Raji (cell line): ENCODE measurements around the gene PARP4.

Experiments
- POLR2A ChIP-seq: IDR thresholded peaks from 2 replicates; pipeline ENCODE4 v1.6.1; 2011; ENCODE audit warnings: low read depth, low read length, control low read depth; ENCODE audit not compliant: insufficient read depth

PARP4 gene

GRCh38 chr13:24450530-24450929 is 62.0 kb downstream of the PARP4 start:
- TF ChIP-seq POLR2A = no peak

- no peak for TF ChIP-seq POLR2A
These were observed 69.2 kb downstream of the PARP4 start for GRCh38 chr13:24443366-24443765.

GRCh38 chr13:24407844-24408243 is 104.7 kb downstream of the PARP4 start:
- no peak for TF ChIP-seq POLR2A

DNA sequence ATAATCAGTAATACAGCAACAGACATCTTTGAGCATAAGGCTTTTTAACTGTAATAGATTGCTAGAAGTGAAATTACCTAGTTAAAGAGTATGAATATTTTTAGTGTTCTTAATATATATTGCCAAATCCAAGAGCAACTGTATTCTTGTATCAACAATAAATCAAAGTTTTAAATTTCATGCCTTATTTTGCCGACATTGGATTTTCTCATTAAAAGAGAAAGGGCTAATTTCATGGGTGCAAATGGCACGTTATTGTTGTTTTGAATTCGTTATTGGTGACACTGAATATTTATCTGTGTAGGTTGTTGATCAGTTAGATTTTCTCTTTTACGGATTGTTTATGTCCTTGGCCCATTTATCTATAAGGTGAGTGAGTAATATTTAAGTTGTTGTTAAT is 106.1 kb downstream of the PARP4 start:
- TF ChIP-seq POLR2A = no peak

DNA sequence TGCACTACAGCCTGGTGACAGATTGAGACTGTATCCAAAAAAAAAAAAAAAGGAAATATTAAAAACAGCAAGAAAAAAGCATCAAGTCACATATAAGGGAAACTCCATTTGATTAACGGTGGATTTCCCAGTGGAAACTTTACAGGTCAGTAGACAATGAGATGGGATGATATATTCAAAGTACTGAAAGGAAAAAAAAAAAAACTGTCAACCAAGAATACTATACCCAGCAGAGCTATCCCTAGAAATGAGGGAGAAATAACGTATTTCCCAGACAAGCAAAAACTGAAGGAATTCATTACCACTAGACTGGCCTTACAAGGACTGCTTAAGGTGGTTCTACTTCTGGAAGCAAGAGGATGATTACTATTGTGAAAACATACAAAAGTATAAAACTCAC is 115.8 kb downstream of the PARP4 start:
- TF ChIP-seq POLR2A = no peak

DNA sequence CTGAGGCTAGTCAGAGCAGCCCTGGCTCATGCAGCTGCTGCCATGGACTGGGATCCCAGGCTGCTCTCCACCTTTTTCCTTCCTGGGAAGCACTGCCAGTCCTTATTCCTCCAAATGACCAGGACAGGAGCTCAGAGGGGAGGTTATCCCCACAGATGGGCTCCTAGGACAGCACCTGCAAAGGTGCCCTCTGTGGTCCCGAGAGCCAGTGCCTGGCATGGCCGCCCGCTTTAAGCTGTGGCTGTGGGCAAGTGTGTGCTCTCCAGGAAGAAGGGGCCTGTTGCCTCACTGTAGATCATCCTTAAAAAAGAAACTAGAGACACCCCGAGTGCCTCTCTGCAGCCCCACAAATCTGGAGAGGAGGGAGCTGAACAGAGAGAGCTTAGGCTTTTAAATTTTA is 119.6 kb downstream of the PARP4 start:
- no peak for TF ChIP-seq POLR2A

DNA sequence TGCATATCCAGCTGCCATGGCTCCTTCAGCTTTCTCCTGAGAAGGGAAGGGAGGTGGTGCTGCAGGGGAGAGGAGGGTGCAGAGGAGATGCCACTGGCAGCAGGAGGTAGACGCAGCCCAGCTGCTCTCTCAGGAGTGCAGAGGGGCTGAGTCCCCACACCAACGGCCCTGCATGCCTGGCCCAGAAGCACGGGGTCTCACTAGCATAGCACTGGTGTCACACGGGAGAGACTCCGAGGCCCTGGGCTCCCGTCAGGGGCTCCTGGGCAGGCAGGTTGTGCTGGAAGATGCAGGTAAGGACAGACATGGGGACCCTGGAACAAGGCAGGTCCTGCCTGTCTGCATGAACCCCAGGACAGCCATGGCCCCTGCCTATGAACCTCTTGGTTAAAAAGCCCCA is 123.1 kb downstream of the PARP4 start:
- TF ChIP-seq POLR2A = no peak

- no peak for TF ChIP-seq POLR2A
These were observed 125.5 kb downstream of the PARP4 start for GRCh38 chr13:24386816-24387708.

DNA sequence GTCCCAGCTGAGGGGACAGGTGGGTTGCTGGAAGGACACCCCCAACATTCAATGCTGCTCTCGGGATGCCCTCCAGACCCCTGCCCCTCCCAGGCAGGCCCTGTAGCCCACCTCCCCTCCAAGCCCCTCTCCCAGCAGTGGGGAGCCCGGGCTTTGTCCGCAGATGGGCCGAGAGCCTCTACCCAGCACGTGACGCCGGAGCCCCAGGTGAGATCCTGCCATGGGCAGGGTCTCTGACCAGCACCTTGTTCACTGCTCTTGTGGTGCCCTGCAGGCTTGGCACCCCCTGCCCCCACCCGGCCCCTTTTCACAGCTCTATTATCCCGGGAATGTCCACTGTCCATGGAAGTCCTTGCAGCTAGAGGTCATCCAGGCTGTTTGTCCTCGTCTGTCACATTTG is 126.7 kb downstream of the PARP4 start:
- TF ChIP-seq POLR2A = no peak

DNA sequence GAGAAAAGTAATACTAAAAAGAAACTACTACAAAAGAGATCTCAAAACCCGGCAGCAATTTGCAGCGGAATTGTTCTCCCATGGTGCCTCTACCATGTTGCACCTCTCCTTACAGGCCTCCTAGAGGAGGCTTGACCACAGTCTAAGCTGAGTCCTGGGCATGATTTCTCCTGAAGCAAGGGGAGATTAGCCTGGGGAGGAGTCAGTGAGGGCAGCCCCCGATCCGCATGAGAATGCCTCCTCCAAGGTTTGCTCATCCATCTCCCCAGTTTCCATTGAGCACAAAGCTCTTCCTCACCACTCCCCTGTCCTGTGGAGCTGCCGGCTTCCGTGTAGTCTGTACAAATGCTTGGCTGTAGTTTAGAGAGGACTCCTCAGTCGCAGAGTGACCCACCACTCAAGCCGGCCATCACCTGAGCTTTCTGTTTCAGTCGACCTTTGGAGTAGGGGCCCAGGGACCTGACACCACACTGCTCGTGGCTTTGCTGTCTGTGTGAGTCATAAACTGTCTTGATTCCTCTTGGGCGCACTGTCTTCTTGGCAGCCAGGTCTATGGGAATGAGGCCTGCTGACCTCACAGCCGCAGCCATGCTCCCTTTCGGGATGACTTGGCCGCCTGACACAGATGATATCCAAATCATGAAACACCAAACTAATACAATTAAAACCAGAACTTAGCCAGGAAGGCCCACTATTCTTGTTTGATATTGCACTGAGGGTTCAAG is 130.9 kb downstream of the PARP4 start:
- TF ChIP-seq POLR2A = no peak
